AG09319 (cell line): ENCODE measurements around the gene MAOA.

ENCODE experiments used
- DNase-seq: peaks from one replicate; pipeline ENCODE4 v3.0.0-alpha.2; 2010; ENCODE audit warnings: low read depth; ENCODE audit errors: extremely low read depth
- CTCF ChIP-seq: IDR thresholded peaks from 2 replicates; pipeline ENCODE4 v1.5.1; 2011; ENCODE audit warnings: low read depth, mild to moderate bottlenecking, inconsistent platforms, low read length, moderate library complexity

The MAOA gene

GRCh38 chrX:43679058-43679457, 23.0 kb downstream of the MAOA start:
- TF ChIP-seq CTCF: no peak
- no peak for DNase-seq

- TF ChIP-seq CTCF: no peak
- no peak for DNase-seq
These were observed 23.7 kb downstream of the MAOA start for GRCh38 chrX:43679778-43680177.

GRCh38 chrX:43682726-43683125, 26.6 kb downstream of the MAOA start:
- no peak for TF ChIP-seq CTCF
- no peak for DNase-seq

- no peak for DNase-seq
- TF ChIP-seq CTCF: no peak
These were observed 29.1 kb downstream of the MAOA start for GRCh38 chrX:43685221-43685620.

GRCh38 chrX:43688586-43688985, 32.5 kb downstream of the MAOA start:
- DNase-seq: no peak
- TF ChIP-seq CTCF: no peak

GRCh38 chrX:43693602-43694406, 37.7 kb downstream of the MAOA start:
- DNase-seq: no peak
- TF ChIP-seq CTCF: no peak

- TF ChIP-seq CTCF: no peak
- DNase-seq: no peak
These were observed 43.4 kb downstream of the MAOA start for GRCh38 chrX:43699475-43699874.
